ENCODE data around the gene BCAS4. TPM values are rescaled to one million over a fixed set of nuclear protein-coding genes. Genes with fewer than 3 reads are reported as not detected.

The BCAS4 gene
- total and polyA plus RNA-seq, 2 experiments from 2014 or later = 22.2 to 24.8 TPM

DNA sequence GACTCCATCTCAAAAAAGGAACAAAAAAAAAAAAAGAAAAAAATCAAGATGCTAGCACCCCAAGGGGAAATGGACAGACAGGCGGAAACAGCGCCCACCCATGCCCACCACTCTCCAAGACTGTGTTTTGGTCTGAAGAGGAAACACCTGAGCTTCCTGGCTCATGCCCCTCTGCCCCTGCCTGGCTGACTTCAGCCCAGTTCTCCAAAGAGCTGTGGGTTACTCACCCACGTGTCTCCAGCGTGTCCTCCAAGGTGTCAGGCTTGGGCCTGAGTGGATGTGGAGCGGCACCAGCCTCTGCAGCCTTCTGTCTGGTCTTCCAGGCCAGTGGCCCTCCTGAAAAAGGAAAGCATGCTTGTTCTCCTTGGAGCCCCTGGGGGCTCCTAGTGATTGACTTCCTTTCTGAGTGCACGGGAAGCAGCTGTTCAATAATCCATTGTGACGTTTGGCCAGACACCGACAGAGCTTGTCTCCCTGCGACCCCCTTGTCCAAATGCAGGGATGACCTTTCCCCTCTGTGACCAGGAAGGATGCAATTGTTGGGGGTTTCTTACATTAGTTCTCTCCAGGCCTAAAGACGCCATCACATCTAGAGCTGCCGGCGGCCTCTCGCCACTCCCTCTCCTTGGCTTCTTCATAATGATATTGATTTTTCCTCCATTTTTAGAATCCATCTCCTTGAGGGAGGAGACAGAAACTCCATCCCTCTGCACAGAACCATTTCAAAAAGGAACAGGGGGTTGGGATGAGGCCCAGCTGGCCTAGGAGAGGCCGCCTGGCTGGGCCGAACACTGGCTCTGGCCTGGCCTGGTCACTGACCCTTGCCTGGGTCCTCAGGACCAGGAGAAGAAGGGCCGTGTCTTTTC, 77.9 kb downstream of the BCAS4 start:
- Histone ChIP-seq H3K27ac (ENCODE audit: low read depth) (no peak overlapping the region), H3K36me3 (ENCODE audit: insufficient read depth) (no peaks in the 10 kb centered on the region), H4K20me1 (replicated peaks; ENCODE audit: insufficient read depth) (no peaks in the 10 kb centered on the region), H3K4me3 (no peak overlapping the region), H2AFZ (no peak overlapping the region), H3K4me1 (ENCODE audit: insufficient read depth) (peaks cover 18% of the 10 kb centered on the region), H3K9me2 (ENCODE audit: insufficient read depth) (no peaks in the 10 kb centered on the region), H3K27me3 (ENCODE audit: insufficient read depth) (no peaks in the 10 kb centered on the region), H3F3A (replicated peaks; ENCODE audit: low read depth) (peaks cover 7% of the 10 kb centered on the region; the same call in 1 of the 2 replicates), H3K4me2 (no peak overlapping the region), H3K79me2 (replicated peaks; ENCODE audit: insufficient read depth) (no peaks in the 10 kb centered on the region; the same call in 1 of the 2 replicates)
- no peaks in the 10 kb centered on the region; the same call in 2 of the 3 replicates for H3K9me3 Mint-ChIP-seq
- no peak overlapping the region for H3K27ac Mint-ChIP-seq
- TF ChIP-seq CREB1 (CRISPR knock-in tag; IDR thresholded peaks at IDR 0.05; ENCODE audit: low read depth) (no peak), ZNF114 (CRISPR knock-in tag; IDR thresholded peaks at IDR 0.05) (no peak), STAT1 (IDR thresholded peaks at IDR 0.05; ENCODE audit: unreplicated experiment) (no peak), EZH2 (IDR thresholded peaks at IDR 0.05; ENCODE audit: low read depth, unreplicated experiment) (no peak), EZH2phosphoT487 (IDR thresholded peaks at IDR 0.05; ENCODE audit: unreplicated experiment) (no peak), POLR2AphosphoS5 (IDR thresholded peaks at IDR 0.05; ENCODE audit: low read depth) (no peak), NANOG (IDR thresholded peaks at IDR 0.05; ENCODE audit: borderline replicate concordance) (no peak), ZNF331 (CRISPR knock-in tag; IDR thresholded peaks at IDR 0.05; ENCODE audit: low read depth) (no peak), JUNB (IDR thresholded peaks at IDR 0.05; ENCODE audit: unreplicated experiment) (no peak)
- TF ChIP-seq, protein P1, sequence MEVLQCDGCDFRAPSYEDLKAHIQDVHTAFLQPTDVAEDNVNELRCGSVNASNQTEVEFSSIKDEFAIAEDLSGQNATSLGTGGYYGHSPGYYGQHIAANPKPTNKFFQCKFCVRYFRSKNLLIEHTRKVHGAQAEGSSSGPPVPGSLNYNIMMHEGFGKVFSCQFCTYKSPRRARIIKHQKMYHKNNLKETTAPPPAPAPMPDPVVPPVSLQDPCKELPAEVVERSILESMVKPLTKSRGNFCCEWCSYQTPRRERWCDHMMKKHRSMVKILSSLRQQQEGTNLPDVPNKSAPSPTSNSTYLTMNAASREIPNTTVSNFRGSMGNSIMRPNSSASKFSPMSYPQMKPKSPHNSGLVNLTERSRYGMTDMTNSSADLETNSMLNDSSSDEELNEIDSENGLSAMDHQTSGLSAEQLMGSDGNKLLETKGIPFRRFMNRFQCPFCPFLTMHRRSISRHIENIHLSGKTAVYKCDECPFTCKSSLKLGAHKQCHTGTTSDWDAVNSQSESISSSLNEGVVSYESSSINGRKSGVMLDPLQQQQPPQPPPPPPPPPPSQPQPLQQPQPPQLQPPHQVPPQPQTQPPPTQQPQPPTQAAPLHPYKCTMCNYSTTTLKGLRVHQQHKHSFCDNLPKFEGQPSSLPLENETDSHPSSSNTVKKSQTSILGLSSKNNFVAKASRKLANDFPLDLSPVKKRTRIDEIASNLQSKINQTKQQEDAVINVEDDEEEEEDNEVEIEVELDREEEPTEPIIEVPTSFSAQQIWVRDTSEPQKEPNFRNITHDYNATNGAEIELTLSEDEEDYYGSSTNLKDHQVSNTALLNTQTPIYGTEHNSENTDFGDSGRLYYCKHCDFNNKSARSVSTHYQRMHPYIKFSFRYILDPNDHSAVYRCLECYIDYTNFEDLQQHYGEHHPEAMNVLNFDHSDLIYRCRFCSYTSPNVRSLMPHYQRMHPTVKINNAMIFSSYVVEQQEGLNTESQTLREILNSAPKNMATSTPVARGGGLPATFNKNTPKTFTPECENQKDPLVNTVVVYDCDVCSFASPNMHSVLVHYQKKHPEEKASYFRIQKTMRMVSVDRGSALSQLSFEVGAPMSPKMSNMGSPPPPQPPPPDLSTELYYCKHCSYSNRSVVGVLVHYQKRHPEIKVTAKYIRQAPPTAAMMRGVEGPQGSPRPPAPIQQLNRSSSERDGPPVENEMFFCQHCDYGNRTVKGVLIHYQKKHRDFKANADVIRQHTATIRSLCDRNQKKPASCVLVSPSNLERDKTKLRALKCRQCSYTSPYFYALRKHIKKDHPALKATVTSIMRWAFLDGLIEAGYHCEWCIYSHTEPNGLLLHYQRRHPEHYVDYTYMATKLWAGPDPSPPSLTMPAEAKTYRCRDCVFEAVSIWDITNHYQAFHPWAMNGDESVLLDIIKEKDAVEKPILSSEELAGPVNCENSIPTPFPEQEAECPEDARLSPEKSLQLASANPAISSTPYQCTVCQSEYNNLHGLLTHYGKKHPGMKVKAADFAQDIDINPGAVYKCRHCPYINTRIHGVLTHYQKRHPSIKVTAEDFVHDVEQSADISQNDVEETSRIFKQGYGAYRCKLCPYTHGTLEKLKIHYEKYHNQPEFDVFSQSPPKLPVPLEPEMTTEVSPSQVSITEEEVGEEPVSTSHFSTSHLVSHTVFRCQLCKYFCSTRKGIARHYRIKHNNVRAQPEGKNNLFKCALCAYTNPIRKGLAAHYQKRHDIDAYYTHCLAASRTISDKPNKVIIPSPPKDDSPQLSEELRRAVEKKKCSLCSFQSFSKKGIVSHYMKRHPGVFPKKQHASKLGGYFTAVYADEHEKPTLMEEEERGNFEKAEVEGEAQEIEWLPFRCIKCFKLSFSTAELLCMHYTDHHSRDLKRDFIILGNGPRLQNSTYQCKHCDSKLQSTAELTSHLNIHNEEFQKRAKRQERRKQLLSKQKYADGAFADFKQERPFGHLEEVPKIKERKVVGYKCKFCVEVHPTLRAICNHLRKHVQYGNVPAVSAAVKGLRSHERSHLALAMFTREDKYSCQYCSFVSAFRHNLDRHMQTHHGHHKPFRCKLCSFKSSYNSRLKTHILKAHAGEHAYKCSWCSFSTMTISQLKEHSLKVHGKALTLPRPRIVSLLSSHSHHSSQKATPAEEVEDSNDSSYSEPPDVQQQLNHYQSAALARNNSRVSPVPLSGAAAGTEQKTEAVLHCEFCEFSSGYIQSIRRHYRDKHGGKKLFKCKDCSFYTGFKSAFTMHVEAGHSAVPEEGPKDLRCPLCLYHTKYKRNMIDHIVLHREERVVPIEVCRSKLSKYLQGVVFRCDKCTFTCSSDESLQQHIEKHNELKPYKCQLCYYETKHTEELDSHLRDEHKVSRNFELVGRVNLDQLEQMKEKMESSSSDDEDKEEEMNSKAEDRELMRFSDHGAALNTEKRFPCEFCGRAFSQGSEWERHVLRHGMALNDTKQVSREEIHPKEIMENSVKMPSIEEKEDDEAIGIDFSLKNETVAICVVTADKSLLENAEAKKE (CRISPR knock-in tag; IDR thresholded peaks at IDR 0.05) = no peak
- TF ChIP-seq, protein P2, sequence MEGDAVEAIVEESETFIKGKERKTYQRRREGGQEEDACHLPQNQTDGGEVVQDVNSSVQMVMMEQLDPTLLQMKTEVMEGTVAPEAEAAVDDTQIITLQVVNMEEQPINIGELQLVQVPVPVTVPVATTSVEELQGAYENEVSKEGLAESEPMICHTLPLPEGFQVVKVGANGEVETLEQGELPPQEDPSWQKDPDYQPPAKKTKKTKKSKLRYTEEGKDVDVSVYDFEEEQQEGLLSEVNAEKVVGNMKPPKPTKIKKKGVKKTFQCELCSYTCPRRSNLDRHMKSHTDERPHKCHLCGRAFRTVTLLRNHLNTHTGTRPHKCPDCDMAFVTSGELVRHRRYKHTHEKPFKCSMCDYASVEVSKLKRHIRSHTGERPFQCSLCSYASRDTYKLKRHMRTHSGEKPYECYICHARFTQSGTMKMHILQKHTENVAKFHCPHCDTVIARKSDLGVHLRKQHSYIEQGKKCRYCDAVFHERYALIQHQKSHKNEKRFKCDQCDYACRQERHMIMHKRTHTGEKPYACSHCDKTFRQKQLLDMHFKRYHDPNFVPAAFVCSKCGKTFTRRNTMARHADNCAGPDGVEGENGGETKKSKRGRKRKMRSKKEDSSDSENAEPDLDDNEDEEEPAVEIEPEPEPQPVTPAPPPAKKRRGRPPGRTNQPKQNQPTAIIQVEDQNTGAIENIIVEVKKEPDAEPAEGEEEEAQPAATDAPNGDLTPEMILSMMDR (conservative IDR thresholded peaks at IDR 0.05; ENCODE audit: low read depth in 2 of 2) = no peak
- TF ChIP-seq, protein P3, sequence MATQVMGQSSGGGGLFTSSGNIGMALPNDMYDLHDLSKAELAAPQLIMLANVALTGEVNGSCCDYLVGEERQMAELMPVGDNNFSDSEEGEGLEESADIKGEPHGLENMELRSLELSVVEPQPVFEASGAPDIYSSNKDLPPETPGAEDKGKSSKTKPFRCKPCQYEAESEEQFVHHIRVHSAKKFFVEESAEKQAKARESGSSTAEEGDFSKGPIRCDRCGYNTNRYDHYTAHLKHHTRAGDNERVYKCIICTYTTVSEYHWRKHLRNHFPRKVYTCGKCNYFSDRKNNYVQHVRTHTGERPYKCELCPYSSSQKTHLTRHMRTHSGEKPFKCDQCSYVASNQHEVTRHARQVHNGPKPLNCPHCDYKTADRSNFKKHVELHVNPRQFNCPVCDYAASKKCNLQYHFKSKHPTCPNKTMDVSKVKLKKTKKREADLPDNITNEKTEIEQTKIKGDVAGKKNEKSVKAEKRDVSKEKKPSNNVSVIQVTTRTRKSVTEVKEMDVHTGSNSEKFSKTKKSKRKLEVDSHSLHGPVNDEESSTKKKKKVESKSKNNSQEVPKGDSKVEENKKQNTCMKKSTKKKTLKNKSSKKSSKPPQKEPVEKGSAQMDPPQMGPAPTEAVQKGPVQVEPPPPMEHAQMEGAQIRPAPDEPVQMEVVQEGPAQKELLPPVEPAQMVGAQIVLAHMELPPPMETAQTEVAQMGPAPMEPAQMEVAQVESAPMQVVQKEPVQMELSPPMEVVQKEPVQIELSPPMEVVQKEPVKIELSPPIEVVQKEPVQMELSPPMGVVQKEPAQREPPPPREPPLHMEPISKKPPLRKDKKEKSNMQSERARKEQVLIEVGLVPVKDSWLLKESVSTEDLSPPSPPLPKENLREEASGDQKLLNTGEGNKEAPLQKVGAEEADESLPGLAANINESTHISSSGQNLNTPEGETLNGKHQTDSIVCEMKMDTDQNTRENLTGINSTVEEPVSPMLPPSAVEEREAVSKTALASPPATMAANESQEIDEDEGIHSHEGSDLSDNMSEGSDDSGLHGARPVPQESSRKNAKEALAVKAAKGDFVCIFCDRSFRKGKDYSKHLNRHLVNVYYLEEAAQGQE (IDR thresholded peaks at IDR 0.05; ENCODE audit: unreplicated experiment) = no peak
- TF ChIP-seq, protein P4, sequence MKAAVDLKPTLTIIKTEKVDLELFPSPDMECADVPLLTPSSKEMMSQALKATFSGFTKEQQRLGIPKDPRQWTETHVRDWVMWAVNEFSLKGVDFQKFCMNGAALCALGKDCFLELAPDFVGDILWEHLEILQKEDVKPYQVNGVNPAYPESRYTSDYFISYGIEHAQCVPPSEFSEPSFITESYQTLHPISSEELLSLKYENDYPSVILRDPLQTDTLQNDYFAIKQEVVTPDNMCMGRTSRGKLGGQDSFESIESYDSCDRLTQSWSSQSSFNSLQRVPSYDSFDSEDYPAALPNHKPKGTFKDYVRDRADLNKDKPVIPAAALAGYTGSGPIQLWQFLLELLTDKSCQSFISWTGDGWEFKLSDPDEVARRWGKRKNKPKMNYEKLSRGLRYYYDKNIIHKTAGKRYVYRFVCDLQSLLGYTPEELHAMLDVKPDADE (IDR thresholded peaks at IDR 0.05) = no peak
- ATAC-seq = no peak
- peaks cover 33% of the 10 kb centered on the region for H3K27me3 Mint-ChIP-seq (ENCODE audit: insufficient read depth, low read depth, poor library complexity)
- DNase-seq (ENCODE audit: low spot score) = no peak
- H3K36me3 Mint-ChIP-seq (ENCODE audit: low read depth) = peaks cover 20% of the 10 kb centered on the region
- peaks cover 49% of the 10 kb centered on the region for H3K4me1 Mint-ChIP-seq
- H3K4me3 Mint-ChIP-seq = no peak overlapping the region

Data from GM23338 (cell line).